HAP-1 (cell line): ENCODE results near the gene MUC4.
"Not testable (repeated sequence)": the region's sequence is repeated elsewhere in the genome, so short reads cannot be mapped to it uniquely, and the experiment has no call there.

Experiments used
- DNase-seq, 2 experiments: peaks; one replicate each; pipeline ENCODE4 v3.0.0-alpha.2; 2016 to 2020; ENCODE audit warnings: low spot score in 2 of 2
- H3K27me3 ChIP-seq: fragments of 250-450 bp; sonication (Bioruptor Pico); 2 replicates; pipeline ENCODE4 v1.5.1; 2020; ENCODE audit warnings: low read depth, mild to moderate bottlenecking, moderate library complexity
- H3K36me3 ChIP-seq: fragments of 250-450 bp; sonication (Bioruptor Pico); replicated peaks from 2 replicates; pipeline ENCODE4 v1.5.1; 2020; ENCODE audit warnings: mild to moderate bottlenecking
- H3K4me1 ChIP-seq: fragments of 250-450 bp; sonication (Bioruptor Pico); 2 replicates; pipeline ENCODE4 v1.5.1; 2020; ENCODE audit warnings: mild to moderate bottlenecking
- H3K4me3 ChIP-seq: fragments of 250-450 bp; sonication (Bioruptor Pico); 2 replicates; pipeline ENCODE4 v1.5.1; 2020; ENCODE audit warnings: mild to moderate bottlenecking, moderate library complexity
- H3K9me3 ChIP-seq: fragments of 250-450 bp; sonication (Bioruptor Pico); 2 replicates; pipeline ENCODE4 v1.5.1; 2020; ENCODE audit warnings: mild to moderate bottlenecking, moderate library complexity
- in situ Hi-C: fragments of 300-500 bp; cut with MboI; formaldehyde crosslinking; loops from 3 replicates; pipeline ENCODE4 v1.14.3; 2020; ENCODE audit warnings: low sequenced_read_pairs, inconsistent platforms, mixed read lengths

The MUC4 gene

GRCh38 chr3:195718477-195718984 is 93.2 kb downstream of the MUC4 start:
- Histone ChIP-seq H3K4me1 (no peaks in the 10 kb centered on the region), H3K4me3 (no peak overlapping the region), H3K27me3 (no peaks in the 10 kb centered on the region), H3K9me3 (peaks cover 2% of the 10 kb centered on the region; the same call in 1 of the 2 replicates), H3K36me3 (no peaks in the 10 kb centered on the region)
- in situ Hi-C loops = loop anchor here (25.0 kb wide), 1 partner anchor 794 kb away; the partner anchor contains the start of genes RNF168 and SMCO1
- no peak for DNase-seq

DNA sequence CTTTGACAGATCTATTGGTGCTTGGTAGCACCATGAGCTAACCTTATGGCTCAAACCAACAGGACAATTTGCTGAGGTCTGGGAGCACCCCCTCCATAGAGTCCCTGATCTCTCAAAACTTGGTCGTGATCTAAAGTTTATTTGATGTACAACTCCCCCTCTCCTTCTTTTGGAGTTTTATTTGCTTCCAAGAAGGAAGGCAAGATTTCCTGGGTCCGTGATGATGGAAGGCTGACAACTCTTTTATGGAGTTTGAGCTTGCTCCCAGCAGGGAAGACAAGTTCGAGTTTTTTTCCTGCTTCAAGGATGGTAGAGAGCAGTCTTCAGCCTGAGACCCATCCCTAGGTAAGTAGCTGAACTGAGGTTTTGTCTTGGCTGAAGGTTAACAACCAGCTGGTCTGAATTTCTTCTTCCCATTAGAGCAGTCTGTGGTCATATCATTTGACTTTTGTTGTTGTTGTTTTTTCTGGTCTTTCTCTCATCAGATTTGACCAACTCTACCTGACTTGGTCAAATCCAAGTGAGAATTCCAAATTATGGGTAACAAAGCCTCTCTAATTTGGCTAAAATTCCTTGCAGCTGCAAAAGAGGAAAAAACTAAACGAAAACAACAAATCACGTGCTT is 93.8 kb downstream of the MUC4 start:
- Histone ChIP-seq H3K36me3 (no peaks in the 10 kb centered on the region), H3K9me3 (peaks cover 2% of the 10 kb centered on the region; the same call in 1 of the 2 replicates), H3K4me3 (no peak overlapping the region), H3K4me1 (no peaks in the 10 kb centered on the region), H3K27me3 (no peaks in the 10 kb centered on the region)
- in situ Hi-C loops = loop anchor here (25.0 kb wide), 1 partner anchor 794 kb away; the partner anchor contains the start of genes RNF168 and SMCO1
- DNase-seq = no peak

GRCh38 chr3:195717416-195717815 is 94.3 kb downstream of the MUC4 start:
- DNase-seq = no peak
- peaks cover 2% of the 10 kb centered on the region; the same call in 1 of the 2 replicates for H3K9me3 ChIP-seq
- no peaks in the 10 kb centered on the region for H3K36me3 ChIP-seq
- no peaks in the 10 kb centered on the region for H3K4me1 ChIP-seq
- H3K4me3 ChIP-seq = no peak overlapping the region
- in situ Hi-C loops = loop anchor here (25.0 kb wide), 1 partner anchor 795 kb away; the partner anchor contains the start of genes RNF168 and SMCO1
- H3K27me3 ChIP-seq = no peaks in the 10 kb centered on the region

DNA sequence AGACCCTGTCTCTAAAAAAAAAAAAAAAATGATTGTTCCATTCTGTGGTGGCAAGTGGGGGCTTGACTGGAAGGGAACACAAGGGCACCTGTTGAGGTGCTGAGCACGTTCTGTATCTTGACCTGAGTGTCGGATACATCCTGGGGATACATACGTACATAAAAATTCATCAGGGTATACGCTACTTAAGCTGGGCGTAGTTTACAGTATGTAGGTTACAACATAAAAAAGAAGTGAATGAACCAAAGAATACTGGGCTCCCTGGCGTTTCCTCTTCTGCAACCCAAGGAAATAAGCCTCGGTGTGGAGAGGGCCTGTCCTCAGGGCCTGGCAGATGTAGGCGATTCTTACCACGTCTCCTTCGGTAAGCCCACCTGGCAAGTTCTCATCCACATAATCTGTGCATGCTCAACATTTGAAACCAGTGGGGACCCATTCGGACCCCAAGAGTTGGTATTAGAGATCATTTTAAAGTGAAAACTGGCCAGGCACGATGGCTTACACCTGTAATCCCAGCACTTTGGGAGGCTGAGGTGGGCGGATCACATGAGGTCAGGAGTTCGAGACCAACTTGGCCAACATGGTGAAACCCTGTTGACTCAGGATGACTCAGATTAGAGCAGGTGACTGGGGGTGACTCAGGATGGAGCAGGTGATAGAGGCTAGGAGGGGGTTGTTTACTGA is 96.0 kb downstream of the MUC4 start:
- DNase-seq = no peak
- in situ Hi-C loops = loop anchor here (25.0 kb wide), 1 partner anchor 797 kb away; the partner anchor contains the start of genes RNF168 and SMCO1
- H3K4me1 ChIP-seq = no peaks in the 10 kb centered on the region

DNA sequence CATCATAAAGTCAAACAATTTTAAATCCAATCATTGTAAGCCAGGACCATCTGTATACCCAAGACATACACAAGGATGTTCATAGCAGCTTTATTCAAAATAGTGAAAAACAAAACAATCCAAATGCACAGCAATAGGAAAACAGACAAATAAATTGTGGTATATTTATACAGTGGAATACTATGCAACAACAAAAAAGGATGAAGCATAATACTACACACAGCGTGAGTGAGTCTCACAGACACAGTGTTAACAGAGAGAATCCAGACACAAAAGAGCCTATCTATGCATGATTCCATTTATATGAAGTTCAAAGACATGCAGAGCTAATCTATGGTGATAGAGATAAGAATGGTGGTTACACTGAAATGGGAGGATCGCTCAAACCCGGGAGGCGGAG is 96.6 kb downstream of the MUC4 start:
- H3K4me1 ChIP-seq = no peaks in the 10 kb centered on the region
- no peak overlapping the region for H3K4me3 ChIP-seq
- in situ Hi-C loops = loop anchor here (25.0 kb wide), 1 partner anchor 797 kb away; the partner anchor contains the start of genes RNF168 and SMCO1
- no peak for DNase-seq
- H3K9me3 ChIP-seq = peaks cover 2% of the 10 kb centered on the region; the same call in 1 of the 2 replicates
- no peaks in the 10 kb centered on the region for H3K27me3 ChIP-seq
- no peaks in the 10 kb centered on the region for H3K36me3 ChIP-seq

More for the DNA sequence above, 96.0 kb downstream of the MUC4 start:
- Histone ChIP-seq H3K27me3 (no peaks in the 10 kb centered on the region), H3K9me3 (peaks cover 2% of the 10 kb centered on the region; the same call in 1 of the 2 replicates), H3K4me3 (no peak overlapping the region), H3K36me3 (no peaks in the 10 kb centered on the region)

- DNase-seq = no peak
- in situ Hi-C loops = loop anchor here (25.0 kb wide), 1 partner anchor 798 kb away; the partner anchor contains the start of genes RNF168 and SMCO1
- H3K4me1 ChIP-seq = no peaks in the 10 kb centered on the region
- H3K36me3 ChIP-seq = peaks cover 4% of the 10 kb centered on the region; the same call in 1 of the 2 replicates
- no peaks in the 10 kb centered on the region for H3K27me3 ChIP-seq
- no peak overlapping the region for H3K4me3 ChIP-seq
- H3K9me3 ChIP-seq = peaks cover 2% of the 10 kb centered on the region; the same call in 1 of the 2 replicates
Observed at GRCh38 chr3:195714380-195715011, 97.2 kb downstream of the MUC4 start.

DNA sequence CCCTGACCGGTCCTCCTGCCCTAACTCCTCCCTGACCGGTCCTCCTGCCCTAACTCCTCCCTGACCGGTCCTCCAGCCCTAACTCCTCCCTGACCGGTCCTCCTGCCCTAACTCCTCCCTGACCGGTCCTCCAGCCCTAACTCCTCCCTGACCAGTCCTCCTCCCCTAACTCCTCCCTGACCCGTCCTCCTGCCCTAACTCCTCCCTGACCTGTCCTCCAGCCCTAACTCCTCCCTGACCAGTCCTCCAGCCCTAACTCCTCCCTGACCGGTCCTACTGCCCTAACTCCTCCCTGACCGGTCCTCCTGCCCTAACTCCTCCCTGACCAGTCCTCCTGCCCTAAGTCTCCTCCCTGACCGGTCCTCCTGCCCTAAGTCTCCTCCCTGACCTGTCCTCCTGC is 98.6 kb downstream of the MUC4 start:
- in situ Hi-C loops = loop anchor here (25.0 kb wide), 1 partner anchor 799 kb away; the partner anchor contains the start of genes RNF168 and SMCO1
- H3K4me1 ChIP-seq, H3K36me3 ChIP-seq, H3K27me3 ChIP-seq, H3K9me3 ChIP-seq, DNase-seq, H3K4me3 ChIP-seq: not testable (repeated sequence)

DNA sequence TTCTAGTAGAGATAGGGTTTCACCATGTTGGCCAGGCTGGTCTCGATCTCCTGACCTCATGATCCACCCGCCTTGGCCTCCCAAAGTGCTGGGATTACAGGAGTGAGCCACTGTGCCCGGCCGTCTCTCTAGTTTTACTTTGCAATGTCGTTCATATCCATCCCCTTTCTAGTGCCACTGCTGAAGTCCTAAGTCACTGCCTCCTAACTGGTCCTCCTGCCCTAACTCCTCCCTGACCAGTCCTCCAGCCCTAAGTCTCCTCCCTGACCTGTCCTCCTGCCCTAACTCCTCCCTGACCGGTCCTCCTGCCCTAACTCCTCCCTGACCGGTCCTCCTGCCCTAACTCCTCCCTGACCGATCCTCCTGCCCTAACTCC is 99.2 kb downstream of the MUC4 start:
- not testable (repeated sequence) for DNase-seq, H3K4me3 ChIP-seq, H3K36me3 ChIP-seq, H3K4me1 ChIP-seq, H3K27me3 ChIP-seq, H3K9me3 ChIP-seq
- in situ Hi-C loops = loop anchor here (25.0 kb wide), 1 partner anchor 800 kb away; the partner anchor contains the start of genes RNF168 and SMCO1

GRCh38 chr3:195711813-195712534 is 99.8 kb downstream of the MUC4 start:
- H3K4me1 ChIP-seq = no peaks in the 10 kb centered on the region
- no peaks in the 10 kb centered on the region for H3K27me3 ChIP-seq
- 0 out of 2 replicates have a peak, but pooled peaks cover 2% of the 10 kb centered on the region for H3K9me3 ChIP-seq
- peaks cover 5% of the 10 kb centered on the region; the same call in 1 of the 2 replicates for H3K36me3 ChIP-seq
- no peak for DNase-seq
- H3K4me3 ChIP-seq = no peak overlapping the region
- in situ Hi-C loops = loop anchor here (25.0 kb wide), 1 partner anchor 800 kb away; the partner anchor contains the start of genes RNF168 and SMCO1

GRCh38 chr3:195711091-195711812 is 100.5 kb downstream of the MUC4 start:
- H3K27me3 ChIP-seq, H3K4me1 ChIP-seq, H3K36me3 ChIP-seq, H3K9me3 ChIP-seq, H3K4me3 ChIP-seq, DNase-seq: not testable (repeated sequence)
- in situ Hi-C loops = loop anchor here (25.0 kb wide), 1 partner anchor 801 kb away; the partner anchor contains the start of genes RNF168 and SMCO1

DNA sequence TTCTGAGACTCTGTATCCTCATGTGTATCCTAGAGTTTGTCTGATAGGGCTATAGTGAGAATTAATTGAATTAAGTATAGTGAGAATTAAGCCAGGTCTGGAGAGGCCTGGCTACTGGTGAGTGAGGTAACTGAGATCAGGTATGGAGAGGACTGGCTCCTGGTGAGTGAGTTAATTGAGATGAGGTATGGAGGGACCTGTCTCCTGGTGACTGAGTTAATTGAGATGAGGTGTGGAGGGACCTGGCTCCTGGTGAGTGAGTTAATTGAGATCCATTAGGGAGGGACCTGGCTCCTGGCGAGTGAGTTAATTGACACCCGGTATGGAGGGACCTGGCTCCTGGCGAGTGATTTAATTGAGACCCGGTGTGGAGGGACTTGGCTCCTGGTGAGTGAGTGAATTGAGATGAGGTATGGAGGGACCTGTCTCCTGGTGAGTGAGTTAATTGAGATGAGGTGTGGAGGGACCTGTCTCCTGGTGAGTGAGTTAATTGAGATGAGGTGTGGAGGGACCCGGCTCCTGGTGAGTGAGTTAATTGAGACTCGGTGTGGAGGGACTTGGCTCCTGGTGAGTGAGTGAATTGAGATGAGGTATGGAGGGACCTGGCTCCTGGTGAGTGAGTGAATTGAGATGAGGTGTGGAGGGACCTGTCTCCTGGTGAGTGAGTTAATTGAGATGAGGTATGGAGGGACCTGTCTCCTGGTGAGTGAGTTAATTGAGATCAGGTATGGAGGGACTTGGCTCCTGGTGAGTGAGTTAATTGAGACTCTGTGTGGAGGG is 101.4 kb downstream of the MUC4 start:
- not testable (repeated sequence) for H3K4me1 ChIP-seq, H3K27me3 ChIP-seq, H3K4me3 ChIP-seq, H3K36me3 ChIP-seq, DNase-seq, H3K9me3 ChIP-seq
- in situ Hi-C loops = loop anchor here (25.0 kb wide), 1 partner anchor 802 kb away; the partner anchor contains the start of genes RNF168 and SMCO1

- in situ Hi-C loops = loop anchor here (25.0 kb wide), 1 partner anchor 803 kb away; the partner anchor contains the start of genes RNF168 and SMCO1
- Histone ChIP-seq H3K36me3 (peaks cover 5% of the 10 kb centered on the region; the same call in 1 of the 2 replicates), H3K4me1 (no peaks in the 10 kb centered on the region), H3K4me3 (no peak overlapping the region), H3K9me3 (no peaks in the 10 kb centered on the region), H3K27me3 (no peaks in the 10 kb centered on the region)
- DNase-seq = no peak
Observed at GRCh38 chr3:195709676-195710085, 102.0 kb downstream of the MUC4 start.
